ENCODE measurements around the gene CDH13.

DNA sequence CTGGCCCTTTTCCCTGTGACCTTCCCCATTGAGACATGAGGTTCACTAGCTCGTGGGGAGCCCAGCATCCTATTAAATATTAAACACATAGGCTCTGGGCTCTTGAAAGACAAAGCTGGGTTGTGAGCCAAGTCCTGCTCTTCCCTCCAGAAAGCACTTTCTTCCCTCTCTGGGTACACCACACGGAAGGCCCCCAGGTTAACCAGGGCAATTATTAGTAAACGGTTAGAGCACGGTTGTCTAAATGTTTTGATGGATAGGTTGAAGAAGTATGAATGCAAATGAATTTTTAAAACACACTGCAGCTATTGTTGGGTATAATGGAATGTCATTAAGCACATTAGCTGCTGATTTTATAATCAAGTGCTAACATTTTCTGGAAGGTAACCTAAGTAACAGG, 32.7 kb upstream of the CDH13 start:
- TF ChIP-seq ZNF133 (CRISPR knock-in tag; IDR thresholded peaks at IDR 0.05): no peak
- TF ChIP-seq PCBP1 (IDR thresholded peaks at IDR 0.05; ENCODE audit: low read depth, low read length, poor library complexity, severe bottlenecking): no peak
- no peak for TF ChIP-seq CBX8 (IDR thresholded peaks at IDR 0.05; ENCODE audit: borderline replicate concordance, extremely low read depth, low read depth, low read length, poor library complexity, severe bottlenecking)

Data from K562 (cell line).